Neural crest cell (in vitro differentiated cells): ENCODE data around the gene C1orf159. TPM values are rescaled to one million over a fixed set of nuclear protein-coding genes. Genes with fewer than 3 reads are reported as not detected.

ENCODE experiments used
- DNase-seq: peaks from one replicate; pipeline ENCODE4 v3.0.0; 2021; ENCODE audit warnings: low read depth, mixed read lengths, low spot score
- H3K27ac Mint-ChIP-seq: one replicate; pipeline ENCODE4 v1.8.0; 2021; ENCODE audit warnings: mild to moderate bottlenecking, mixed read lengths; ENCODE audit not compliant: unreplicated experiment
- H3K27me3 Mint-ChIP-seq: 2 replicates; pipeline ENCODE4 v1.8.0; 2021; ENCODE audit warnings: low read depth, mild to moderate bottlenecking, mixed read lengths
- H3K36me3 Mint-ChIP-seq: 2 replicates; pipeline ENCODE4 v1.8.0; 2021; ENCODE audit warnings: low read depth, mild to moderate bottlenecking, mixed read lengths
- H3K4me1 Mint-ChIP-seq: 2 replicates; pipeline ENCODE4 v1.8.0; 2021; ENCODE audit warnings: mixed read lengths
- H3K4me3 Mint-ChIP-seq: one replicate; pipeline ENCODE4 v1.8.0; 2021; ENCODE audit warnings: mild to moderate bottlenecking, mixed read lengths
- H3K9me3 Mint-ChIP-seq: 2 replicates; pipeline ENCODE4 v1.8.0; 2021; ENCODE audit warnings: mixed read lengths
- CTCF ChIP-seq: fragments of 200-600 bp; sonication (generic); conservative IDR thresholded peaks from 2 replicates; pipeline ENCODE4 v1.5.0; 2021; ENCODE audit warnings: antibody characterized with exemption, mild to moderate bottlenecking
- total RNA-seq: library from RNA; stranded (reverse); gene quantifications from 2 replicates; pipeline ENCODE4 v1.2.1, GENCODE V29; 2021

Gene C1orf159
- total RNA-seq, 1 donor from 2014 or later, result 26.1 TPM

- no peak for DNase-seq
- no peak for TF ChIP-seq CTCF
- H3K4me3 Mint-ChIP-seq, result no peak overlapping the region
- H3K36me3 Mint-ChIP-seq, result peaks cover 14% of the 10 kb centered on the region
- H3K27ac Mint-ChIP-seq, result no peak overlapping the region
- peaks cover 3% of the 10 kb centered on the region for H3K9me3 Mint-ChIP-seq
- peaks cover 8% of the 10 kb centered on the region for H3K4me1 Mint-ChIP-seq
- peaks cover 2% of the 10 kb centered on the region for H3K27me3 Mint-ChIP-seq
Measured at GRCh38 chr1:1049318-1050165, 66.3 kb downstream of the C1orf159 start.

DNA sequence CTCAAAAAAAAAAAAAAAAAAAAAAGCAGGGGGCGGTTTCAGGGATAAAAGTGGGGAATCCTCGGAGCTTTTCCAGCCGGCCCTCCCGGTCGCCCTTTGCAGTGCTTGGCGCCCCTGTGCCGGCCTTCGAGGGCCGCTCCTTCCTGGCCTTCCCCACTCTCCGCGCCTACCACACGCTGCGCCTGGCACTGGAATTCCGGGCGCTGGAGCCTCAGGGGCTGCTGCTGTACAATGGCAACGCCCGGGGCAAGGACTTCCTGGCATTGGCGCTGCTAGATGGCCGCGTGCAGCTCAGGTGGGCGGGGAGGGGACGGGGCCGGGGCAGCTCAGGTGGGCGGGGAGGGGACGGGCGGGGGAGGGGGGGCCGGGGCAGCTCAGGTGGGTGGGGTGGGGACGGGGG is 67.1 kb downstream of the C1orf159 start:
- no peak for DNase-seq
- no peak overlapping the region for H3K4me3 Mint-ChIP-seq
- H3K27me3 Mint-ChIP-seq, result peaks cover 2% of the 10 kb centered on the region
- H3K36me3 Mint-ChIP-seq, result peaks cover 14% of the 10 kb centered on the region
- H3K27ac Mint-ChIP-seq, result no peak overlapping the region
- no peak for TF ChIP-seq CTCF
- peaks cover 8% of the 10 kb centered on the region for H3K4me1 Mint-ChIP-seq
- peaks cover 3% of the 10 kb centered on the region for H3K9me3 Mint-ChIP-seq

GRCh38 chr1:1047963-1048362 is 67.9 kb downstream of the C1orf159 start:
- DNase-seq, result no peak
- H3K27me3 Mint-ChIP-seq, result peaks cover 2% of the 10 kb centered on the region
- H3K36me3 Mint-ChIP-seq, result peaks cover 12% of the 10 kb centered on the region
- no peak overlapping the region for H3K27ac Mint-ChIP-seq
- H3K9me3 Mint-ChIP-seq, result peaks cover 3% of the 10 kb centered on the region
- TF ChIP-seq CTCF, result no peak
- H3K4me1 Mint-ChIP-seq, result peaks cover 8% of the 10 kb centered on the region
- no peak overlapping the region for H3K4me3 Mint-ChIP-seq

DNA sequence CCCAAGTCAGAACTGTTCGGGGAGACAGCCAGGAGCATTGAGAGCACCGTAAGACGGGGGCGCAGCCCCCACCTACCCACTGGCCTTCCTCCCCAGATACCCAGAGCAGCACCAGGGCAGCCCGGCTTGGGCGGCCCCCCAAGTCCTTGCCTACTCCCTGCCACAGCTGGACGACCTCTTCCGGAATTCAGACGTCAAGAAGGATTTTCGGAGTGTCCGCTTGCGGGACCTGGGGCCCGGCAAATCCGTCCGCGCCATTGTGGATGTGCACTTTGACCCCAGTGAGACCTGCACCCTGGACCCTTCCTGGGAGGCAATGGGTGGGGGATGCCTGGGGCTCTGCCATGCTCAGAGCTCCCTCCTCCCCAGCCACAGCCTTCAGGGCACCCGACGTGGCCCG is 68.5 kb downstream of the C1orf159 start:
- Mint-ChIP-seq H3K27ac (no peak overlapping the region), H3K36me3 (peaks cover 6% of the 10 kb centered on the region), H3K9me3 (peaks cover 3% of the 10 kb centered on the region), H3K27me3 (peaks cover 2% of the 10 kb centered on the region), H3K4me3 (no peak overlapping the region), H3K4me1 (peaks cover 4% of the 10 kb centered on the region)
- DNase-seq, result no peak
- no peak for TF ChIP-seq CTCF

GRCh38 chr1:1046767-1047166 is 69.1 kb downstream of the C1orf159 start:
- no peak for DNase-seq
- no peak overlapping the region for H3K4me3 Mint-ChIP-seq
- no peak overlapping the region for H3K27ac Mint-ChIP-seq
- TF ChIP-seq CTCF, result no peak
- H3K9me3 Mint-ChIP-seq, result no peaks in the 10 kb centered on the region
- H3K36me3 Mint-ChIP-seq, result peaks cover 3% of the 10 kb centered on the region
- no peaks in the 10 kb centered on the region for H3K4me1 Mint-ChIP-seq
- H3K27me3 Mint-ChIP-seq, result peaks cover 2% of the 10 kb centered on the region
